Erythroblast (primary cell): ENCODE measurements around the gene VPS52.

Source experiments
- GATA1 ChIP-seq: IDR thresholded peaks from 2 replicates; pipeline ENCODE4 v1.6.1; 2011; ENCODE audit warnings: low read depth, mild to moderate bottlenecking, control low read depth, low read length, moderate library complexity
- POLR2A ChIP-seq: IDR thresholded peaks from 2 replicates; pipeline ENCODE4 v1.6.1; 2011; ENCODE audit warnings: mild to moderate bottlenecking, low read length

DNA sequence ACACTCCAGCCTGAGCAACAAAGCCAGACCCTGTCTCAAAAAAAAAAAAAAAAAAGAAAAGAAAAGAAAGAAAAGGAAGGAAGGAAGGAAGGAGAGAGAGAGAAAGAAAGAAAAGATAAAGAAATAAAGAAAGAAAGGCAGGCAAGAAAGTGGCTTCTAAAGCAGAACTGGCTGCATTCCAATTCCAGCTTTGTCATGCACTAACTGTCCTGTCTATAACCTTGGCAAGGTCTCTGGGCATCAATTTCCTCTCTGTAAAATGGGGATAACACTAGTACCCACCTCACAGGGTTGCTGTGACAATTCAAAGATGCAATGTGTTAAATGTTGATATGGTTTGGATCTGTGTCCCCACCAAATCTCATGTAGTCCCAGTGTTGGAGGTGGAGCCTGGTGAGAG lies 35.3 kb downstream of the VPS52 start:
- TF ChIP-seq POLR2A (no peak), GATA1 (no peak)
